ENCODE results near the gene ARHGEF40. TPM values are rescaled to one million over a fixed set of nuclear protein-coding genes. Genes with fewer than 3 reads are reported as not detected.
A peak's percentile ranks its signal among the peaks of the same experiment; 100 is the strongest.

ARHGEF40 gene
- total and polyA plus RNA-seq, 10 of the 15 experiments (the other 5 are each of a cell fraction or from before 2014, with no cell fraction given), result 0.03 to 0.31 (median 0.08) TPM; not detected in 2

- no TSS peak for BruUV-seq (replicated peaks)
- Histone ChIP-seq H3K4me2 (ENCODE audit: control insufficient read depth, insufficient read depth) (peak overlapping the region; percentile 87; the same call in 1 of the 2 replicates), H3K27ac (ENCODE audit: control insufficient read depth, insufficient read depth) (no peak overlapping the region), H3K4me1 (ENCODE audit: control insufficient read depth, insufficient read depth, low read length) (peaks cover 4% of the 10 kb centered on the region; the same call in 1 of the 2 replicates), H3K79me2 (ENCODE audit: control insufficient read depth, insufficient read depth, low read length) (no peaks in the 10 kb centered on the region), H3K9me3 (replicated peaks; ENCODE audit: control insufficient read depth, insufficient read depth, low read length) (no peaks in the 10 kb centered on the region), H4K20me1 (ENCODE audit: control insufficient read depth, insufficient read depth) (no peaks in the 10 kb centered on the region), H3K9ac (ENCODE audit: control insufficient read depth, insufficient read depth, low read length) (no peak overlapping the region), H3K27me3 (replicated peaks in 1 of 2; ENCODE audit: control insufficient read depth in 2 of 2, insufficient read depth in 2 of 2, low read length in 1 of 2) (peaks cover 15 to 19% of the 10 kb centered on the region in 2 experiments), H3K4me3 (no peak overlapping the region; the same call in 1 of the 2 replicates), H3K36me3 (ENCODE audit: control insufficient read depth in 2 of 2, insufficient read depth in 2 of 2, low read length in 1 of 2) (no peaks in the 10 kb centered on the region), H2AFZ (ENCODE audit: control insufficient read depth, low read depth, low read length) (no peak overlapping the region)
- RAD21 ChIA-PET (ENCODE audit: unreplicated experiment), result no interaction called here
- no peak for FAIRE-seq
- CTCF ChIA-PET, result interaction anchor here (1.1 to 1.9 kb wide), 3 partner anchors 17 to 69 kb away, joined by 3 to 6 read pairs (median 3); no protein-coding TSS in a partner anchor
- SMC1A ChIA-PET (ENCODE audit: uncharacterized antibody, unreplicated experiment), result interaction anchor here (1.3 kb wide), 1 partner anchor 9 kb away, joined by 4 read pairs; no protein-coding TSS in a partner anchor
- DNase-seq (ENCODE audit: low read depth, low spot score), result no peak
- intact Hi-C loops (cut with micrococcal nuclease; ENCODE audit: unreplicated experiment) (no loop called here), in situ Hi-C loops (cut with MboI) (no loop called here)
- no peak for ATAC-seq
- 9% methylated on average over 17 of the region's 17 CpGs for WGBS (ENCODE audit: insufficient coverage, insufficient replicate concordance, low lambda C conversion rate, missing lambda C conversion rate)
- POLR2A ChIA-PET, result no interaction called here
- TF ChIP-seq PKNOX1 (IDR thresholded peaks at IDR 0.05), result no peak
- TF ChIP-seq KLF5 (IDR thresholded peaks at IDR 0.05; ENCODE audit: partially characterized antibody), result no peak
- TF ChIP-seq IRF3 (IDR thresholded peaks at IDR 0.05), result no peak
- TF ChIP-seq POLR2AphosphoS2 (IDR thresholded peaks at IDR 0.05; ENCODE audit: low read depth, low read length), result no peak
- no peak for TF ChIP-seq DPF2 (IDR thresholded peaks at IDR 0.05)
- TF ChIP-seq HDAC6 (IDR thresholded peaks at IDR 0.05; ENCODE audit: unreplicated experiment), result no peak
- no peak for TF ChIP-seq E2F8 (IDR thresholded peaks at IDR 0.05; ENCODE audit: low read depth, partially characterized antibody)
- no peak for TF ChIP-seq ZBTB40 (IDR thresholded peaks at IDR 0.05; ENCODE audit: borderline replicate concordance)
- TF ChIP-seq SMAD1 (IDR thresholded peaks at IDR 0.05; ENCODE audit: low read depth, partially characterized antibody), result no peak
- TF ChIP-seq PBX3 (IDR thresholded peaks at IDR 0.05; ENCODE audit: insufficient replicate concordance, low read depth, low read length), result no peak
- no peak for TF ChIP-seq SRF (IDR thresholded peaks at IDR 0.05; ENCODE audit: low read depth in 2 of 2, low read length in 2 of 2)
Measured at GRCh38 chr14:21023817-21024584, 46.1 kb upstream of the ARHGEF40 start.

Measured in GM12878 (cell line).